SK-N-MC (cell line): ENCODE measurements around the gene STK39.

Source experiments
- EZH2 ChIP-seq: fragments of 200-600 bp; sonication (generic); IDR thresholded peaks from one replicate; pipeline ENCODE4 v1.6.1; 2017; ENCODE audit warnings: antibody characterized with exemption
- FOXP2 ChIP-seq: optimal IDR thresholded peaks from 2 replicates; pipeline ENCODE3; 2011; ENCODE audit warnings: mild to moderate bottlenecking, moderate library complexity; ENCODE audit not compliant: insufficient read depth; ENCODE audit errors: extremely low read length, control extremely low read depth
- POLR2AphosphoS5 ChIP-seq: IDR thresholded peaks from 2 replicates; pipeline ENCODE4 v1.6.1; 2012; ENCODE audit warnings: mild to moderate bottlenecking, low read depth, low read length, borderline replicate concordance

GRCh38 chr2:168079236-168079635, 168.2 kb downstream of the STK39 start:
- no peak for TF ChIP-seq POLR2AphosphoS5
- TF ChIP-seq EZH2 = no peak
- no peak for TF ChIP-seq FOXP2
